SKM-1 (cell line): ENCODE measurements around the gene BNC2.

Source experiments
- DNase-seq: peaks from one replicate; lab custom pipeline; 2025; ENCODE audit not compliant: unreplicated experiment; lab: John Stamatoyannopoulos, UW

Gene BNC2

GRCh38 chr9:16608906-16609305, 261.6 kb downstream of the BNC2 start:
- DNase-seq: no peak

GRCh38 chr9:16602494-16602893, 268.0 kb downstream of the BNC2 start:
- DNase-seq: no peak

GRCh38 chr9:16601991-16602390, 268.5 kb downstream of the BNC2 start:
- no peak for DNase-seq

- DNase-seq: no peak
These were observed 272.2 kb downstream of the BNC2 start for GRCh38 chr9:16598316-16598715.

GRCh38 chr9:16597136-16597535, 273.3 kb downstream of the BNC2 start:
- DNase-seq: no peak

GRCh38 chr9:16595227-16595626, 275.2 kb downstream of the BNC2 start:
- no peak for DNase-seq

- DNase-seq: no peak
These were observed 275.7 kb downstream of the BNC2 start for GRCh38 chr9:16594787-16595186.

- DNase-seq: no peak
These were observed 276.7 kb downstream of the BNC2 start for GRCh38 chr9:16593746-16594145.

- DNase-seq: no peak
These were observed 279.4 kb downstream of the BNC2 start for GRCh38 chr9:16591092-16591491.

- DNase-seq: no peak
These were observed 284.9 kb downstream of the BNC2 start for GRCh38 chr9:16585591-16585990.

- peak; percentile 54 for DNase-seq
These were observed 290.5 kb downstream of the BNC2 start for GRCh38 chr9:16579872-16580432.

- no peak for DNase-seq
These were observed 294.6 kb downstream of the BNC2 start for GRCh38 chr9:16575986-16576245.

- no peak for DNase-seq
These were observed 295.1 kb downstream of the BNC2 start for GRCh38 chr9:16575142-16575985.

- DNase-seq: no peak
These were observed 298.3 kb downstream of the BNC2 start for GRCh38 chr9:16572005-16572734.

- DNase-seq: no peak
These were observed 299.2 kb downstream of the BNC2 start for GRCh38 chr9:16571127-16571802.

GRCh38 chr9:16563446-16563845, 307.0 kb downstream of the BNC2 start:
- no peak for DNase-seq

GRCh38 chr9:16561121-16561520, 309.3 kb downstream of the BNC2 start:
- DNase-seq: no peak

GRCh38 chr9:16559418-16560188, 310.9 kb downstream of the BNC2 start:
- DNase-seq: no peak

- no peak for DNase-seq
These were observed 314.7 kb downstream of the BNC2 start for GRCh38 chr9:16555802-16556201.

GRCh38 chr9:16553869-16554540, 316.5 kb downstream of the BNC2 start:
- DNase-seq: no peak
